ENCODE measurements around the gene CROCC2.

DNA sequence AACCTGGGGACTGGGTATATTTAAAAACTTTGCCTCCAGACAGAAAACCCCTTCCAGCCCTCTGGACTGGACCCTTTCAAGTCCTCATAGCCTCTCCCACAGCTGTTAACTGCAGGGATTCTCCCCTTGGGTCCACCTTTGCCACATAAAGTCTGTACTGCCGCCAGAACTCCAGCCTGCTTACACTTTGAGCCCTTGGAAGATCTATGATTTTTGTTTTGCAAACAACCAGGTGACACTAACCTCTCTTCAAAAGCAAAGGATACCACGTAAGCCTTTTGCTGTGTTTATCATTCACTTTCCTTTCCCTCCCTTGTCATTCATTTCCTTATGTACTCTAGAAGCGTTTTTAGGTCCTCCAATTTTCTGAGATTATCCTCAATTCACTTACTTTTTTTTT lies 41.7 kb upstream of the CROCC2 start:
- TF ChIP-seq, protein P1, sequence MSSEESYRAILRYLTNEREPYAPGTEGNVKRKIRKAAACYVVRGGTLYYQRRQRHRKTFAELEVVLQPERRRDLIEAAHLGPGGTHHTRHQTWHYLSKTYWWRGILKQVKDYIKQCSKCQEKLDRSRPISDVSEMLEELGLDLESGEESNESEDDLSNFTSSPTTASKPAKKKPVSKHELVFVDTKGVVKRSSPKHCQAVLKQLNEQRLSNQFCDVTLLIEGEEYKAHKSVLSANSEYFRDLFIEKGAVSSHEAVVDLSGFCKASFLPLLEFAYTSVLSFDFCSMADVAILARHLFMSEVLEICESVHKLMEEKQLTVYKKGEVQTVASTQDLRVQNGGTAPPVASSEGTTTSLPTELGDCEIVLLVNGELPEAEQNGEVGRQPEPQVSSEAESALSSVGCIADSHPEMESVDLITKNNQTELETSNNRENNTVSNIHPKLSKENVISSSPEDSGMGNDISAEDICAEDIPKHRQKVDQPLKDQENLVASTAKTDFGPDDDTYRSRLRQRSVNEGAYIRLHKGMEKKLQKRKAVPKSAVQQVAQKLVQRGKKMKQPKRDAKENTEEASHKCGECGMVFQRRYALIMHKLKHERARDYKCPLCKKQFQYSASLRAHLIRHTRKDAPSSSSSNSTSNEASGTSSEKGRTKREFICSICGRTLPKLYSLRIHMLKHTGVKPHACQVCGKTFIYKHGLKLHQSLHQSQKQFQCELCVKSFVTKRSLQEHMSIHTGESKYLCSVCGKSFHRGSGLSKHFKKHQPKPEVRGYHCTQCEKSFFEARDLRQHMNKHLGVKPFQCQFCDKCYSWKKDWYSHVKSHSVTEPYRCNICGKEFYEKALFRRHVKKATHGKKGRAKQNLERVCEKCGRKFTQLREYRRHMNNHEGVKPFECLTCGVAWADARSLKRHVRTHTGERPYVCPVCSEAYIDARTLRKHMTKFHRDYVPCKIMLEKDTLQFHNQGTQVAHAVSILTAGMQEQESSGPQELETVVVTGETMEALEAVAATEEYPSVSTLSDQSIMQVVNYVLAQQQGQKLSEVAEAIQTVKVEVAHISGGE (tag by site-specific recombination; conservative IDR thresholded peaks at IDR 0.05; ENCODE audit: low read depth) = no peak
- TF ChIP-seq, protein P2, sequence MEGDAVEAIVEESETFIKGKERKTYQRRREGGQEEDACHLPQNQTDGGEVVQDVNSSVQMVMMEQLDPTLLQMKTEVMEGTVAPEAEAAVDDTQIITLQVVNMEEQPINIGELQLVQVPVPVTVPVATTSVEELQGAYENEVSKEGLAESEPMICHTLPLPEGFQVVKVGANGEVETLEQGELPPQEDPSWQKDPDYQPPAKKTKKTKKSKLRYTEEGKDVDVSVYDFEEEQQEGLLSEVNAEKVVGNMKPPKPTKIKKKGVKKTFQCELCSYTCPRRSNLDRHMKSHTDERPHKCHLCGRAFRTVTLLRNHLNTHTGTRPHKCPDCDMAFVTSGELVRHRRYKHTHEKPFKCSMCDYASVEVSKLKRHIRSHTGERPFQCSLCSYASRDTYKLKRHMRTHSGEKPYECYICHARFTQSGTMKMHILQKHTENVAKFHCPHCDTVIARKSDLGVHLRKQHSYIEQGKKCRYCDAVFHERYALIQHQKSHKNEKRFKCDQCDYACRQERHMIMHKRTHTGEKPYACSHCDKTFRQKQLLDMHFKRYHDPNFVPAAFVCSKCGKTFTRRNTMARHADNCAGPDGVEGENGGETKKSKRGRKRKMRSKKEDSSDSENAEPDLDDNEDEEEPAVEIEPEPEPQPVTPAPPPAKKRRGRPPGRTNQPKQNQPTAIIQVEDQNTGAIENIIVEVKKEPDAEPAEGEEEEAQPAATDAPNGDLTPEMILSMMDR (tag by site-specific recombination; IDR thresholded peaks at IDR 0.05) = no peak
- TF ChIP-seq, protein P3, sequence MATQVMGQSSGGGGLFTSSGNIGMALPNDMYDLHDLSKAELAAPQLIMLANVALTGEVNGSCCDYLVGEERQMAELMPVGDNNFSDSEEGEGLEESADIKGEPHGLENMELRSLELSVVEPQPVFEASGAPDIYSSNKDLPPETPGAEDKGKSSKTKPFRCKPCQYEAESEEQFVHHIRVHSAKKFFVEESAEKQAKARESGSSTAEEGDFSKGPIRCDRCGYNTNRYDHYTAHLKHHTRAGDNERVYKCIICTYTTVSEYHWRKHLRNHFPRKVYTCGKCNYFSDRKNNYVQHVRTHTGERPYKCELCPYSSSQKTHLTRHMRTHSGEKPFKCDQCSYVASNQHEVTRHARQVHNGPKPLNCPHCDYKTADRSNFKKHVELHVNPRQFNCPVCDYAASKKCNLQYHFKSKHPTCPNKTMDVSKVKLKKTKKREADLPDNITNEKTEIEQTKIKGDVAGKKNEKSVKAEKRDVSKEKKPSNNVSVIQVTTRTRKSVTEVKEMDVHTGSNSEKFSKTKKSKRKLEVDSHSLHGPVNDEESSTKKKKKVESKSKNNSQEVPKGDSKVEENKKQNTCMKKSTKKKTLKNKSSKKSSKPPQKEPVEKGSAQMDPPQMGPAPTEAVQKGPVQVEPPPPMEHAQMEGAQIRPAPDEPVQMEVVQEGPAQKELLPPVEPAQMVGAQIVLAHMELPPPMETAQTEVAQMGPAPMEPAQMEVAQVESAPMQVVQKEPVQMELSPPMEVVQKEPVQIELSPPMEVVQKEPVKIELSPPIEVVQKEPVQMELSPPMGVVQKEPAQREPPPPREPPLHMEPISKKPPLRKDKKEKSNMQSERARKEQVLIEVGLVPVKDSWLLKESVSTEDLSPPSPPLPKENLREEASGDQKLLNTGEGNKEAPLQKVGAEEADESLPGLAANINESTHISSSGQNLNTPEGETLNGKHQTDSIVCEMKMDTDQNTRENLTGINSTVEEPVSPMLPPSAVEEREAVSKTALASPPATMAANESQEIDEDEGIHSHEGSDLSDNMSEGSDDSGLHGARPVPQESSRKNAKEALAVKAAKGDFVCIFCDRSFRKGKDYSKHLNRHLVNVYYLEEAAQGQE (tag by site-specific recombination; IDR thresholded peaks at IDR 0.05) = no peak
- TF ChIP-seq ZNF324 (tag by site-specific recombination; IDR thresholded peaks at IDR 0.05) = no peak
